GM23338 (cell line): Measurements from ENCODE around the gene EYA3. TPM values are rescaled to one million over a fixed set of nuclear protein-coding genes. Genes with fewer than 3 reads are reported as not detected.

Experiments
- ATAC-seq: fragments of 200-7000 bp; cut with Tn5 transposase; 3 replicates; pipeline ENCODE4 v1.9.1; 2020
- DNase-seq: peaks from one replicate; pipeline ENCODE4 v3.0.0-alpha.2; 2015; ENCODE audit warnings: low spot score
- H2AFZ ChIP-seq: fragments of 200-600 bp; sonication (generic); 2 replicates; pipeline ENCODE4 v1.8.0; 2016; ENCODE audit warnings: antibody characterized with exemption, mild to moderate bottlenecking, moderate library complexity
- H3F3A ChIP-seq: fragments of 200-600 bp; sonication (generic); replicated peaks from 2 replicates; pipeline ENCODE4 v1.8.0; 2017; ENCODE audit warnings: antibody characterized with exemption, mixed run types, low read depth
- H3K27ac ChIP-seq: fragments of 200-600 bp; sonication (generic); 2 replicates; pipeline ENCODE4 v1.6.1; 2016; ENCODE audit warnings: low read depth
- H3K27me3 ChIP-seq: fragments of 200-600 bp; sonication (generic); 2 replicates; pipeline ENCODE4 v1.8.0; 2016; ENCODE audit warnings: mild to moderate bottlenecking, mixed run types, moderate library complexity; ENCODE audit not compliant: insufficient read depth
- H3K36me3 ChIP-seq: fragments of 200-600 bp; sonication (generic); 2 replicates; pipeline ENCODE4 v1.8.0; 2016; ENCODE audit warnings: mild to moderate bottlenecking; ENCODE audit not compliant: insufficient read depth
- H3K4me1 ChIP-seq: fragments of 200-600 bp; sonication (generic); 2 replicates; pipeline ENCODE4 v1.8.0; 2016; ENCODE audit warnings: mild to moderate bottlenecking, moderate library complexity; ENCODE audit not compliant: insufficient read depth
- H3K4me2 ChIP-seq: fragments of 200-600 bp; sonication (generic); 2 replicates; pipeline ENCODE4 v1.7.1; 2017; ENCODE audit warnings: mixed run types
- H3K4me3 ChIP-seq: fragments of 200-600 bp; sonication (generic); 2 replicates; pipeline ENCODE4 v1.6.1; 2016; ENCODE audit warnings: mixed run types
- H3K79me2 ChIP-seq: fragments of 200-600 bp; sonication (generic); replicated peaks from 2 replicates; pipeline ENCODE4 v1.8.0; 2017; ENCODE audit warnings: mild to moderate bottlenecking; ENCODE audit not compliant: insufficient read depth
- H3K9me2 ChIP-seq: fragments of 200-600 bp; sonication (generic); 2 replicates; pipeline ENCODE4 v1.8.0; 2017; ENCODE audit not compliant: insufficient read depth
- H4K20me1 ChIP-seq: fragments of 200-600 bp; sonication (generic); replicated peaks from 2 replicates; pipeline ENCODE4 v1.8.0; 2017; ENCODE audit warnings: mild to moderate bottlenecking; ENCODE audit not compliant: insufficient read depth
- H3K27ac Mint-ChIP-seq: 2 replicates; pipeline ENCODE4 v1.8.0; 2020; ENCODE audit warnings: inconsistent platforms, mild to moderate bottlenecking, moderate library complexity, mixed read lengths
- H3K27me3 Mint-ChIP-seq: 3 replicates; pipeline ENCODE4 v1.8.0; 2022; ENCODE audit warnings: low read depth, mild to moderate bottlenecking, moderate library complexity, mixed read lengths, inconsistent platforms; ENCODE audit not compliant: insufficient read depth, poor library complexity
- H3K36me3 Mint-ChIP-seq: 3 replicates; pipeline ENCODE4 v1.8.0; 2021; ENCODE audit warnings: low read depth, mild to moderate bottlenecking, inconsistent platforms, moderate library complexity, mixed read lengths
- H3K4me1 Mint-ChIP-seq: 3 replicates; pipeline ENCODE4 v1.8.0; 2020; ENCODE audit warnings: mild to moderate bottlenecking, inconsistent platforms, mixed read lengths
- H3K4me3 Mint-ChIP-seq: 3 replicates; pipeline ENCODE4 v1.8.0; 2021; ENCODE audit warnings: moderate library complexity, mild to moderate bottlenecking, inconsistent platforms, mixed read lengths
- H3K9me3 Mint-ChIP-seq: 3 replicates; pipeline ENCODE4 v1.8.0; 2020; ENCODE audit warnings: moderate library complexity, mild to moderate bottlenecking, inconsistent platforms, mixed read lengths
- CREB1 ChIP-seq: fragments of 250-450 bp; sonication (Bioruptor Pico); IDR thresholded peaks from 2 replicates; pipeline ENCODE4 v1.5.0; 2020; ENCODE audit warnings: low read depth, mild to moderate bottlenecking, moderate library complexity
- EZH2 ChIP-seq: fragments of 200-600 bp; sonication (generic); IDR thresholded peaks from one replicate; pipeline ENCODE4 v1.8.0; 2017; ENCODE audit warnings: antibody characterized with exemption, mild to moderate bottlenecking, low read depth; ENCODE audit not compliant: unreplicated experiment
- EZH2phosphoT487 ChIP-seq: fragments of 200-600 bp; sonication (generic); IDR thresholded peaks from one replicate; pipeline ENCODE4 v1.8.1; 2018; ENCODE audit warnings: antibody characterized with exemption; ENCODE audit not compliant: unreplicated experiment
- JUNB ChIP-seq: IDR thresholded peaks from one replicate; pipeline ENCODE4 v1.6.1; 2016; ENCODE audit warnings: antibody characterized with exemption; ENCODE audit not compliant: unreplicated experiment
- NANOG ChIP-seq: IDR thresholded peaks from 2 replicates; pipeline ENCODE4 v1.6.1; 2016; ENCODE audit warnings: antibody characterized with exemption, borderline replicate concordance
- POLR2AphosphoS5 ChIP-seq: IDR thresholded peaks from 2 replicates; pipeline ENCODE4 v1.6.1; 2016; ENCODE audit warnings: antibody characterized with exemption, low read depth
- STAT1 ChIP-seq: IDR thresholded peaks from one replicate; pipeline ENCODE4 v1.6.1; 2016; ENCODE audit warnings: antibody characterized with exemption; ENCODE audit not compliant: unreplicated experiment
- ZNF114 ChIP-seq: fragments of 250-450 bp; sonication (Bioruptor Pico); IDR thresholded peaks from 2 replicates; pipeline ENCODE4 v1.5.0; 2020; ENCODE audit warnings: mild to moderate bottlenecking, moderate library complexity
- ZNF331 ChIP-seq: fragments of 250-450 bp; sonication (Bioruptor Pico); IDR thresholded peaks from 2 replicates; pipeline ENCODE4 v1.5.0; 2020; ENCODE audit warnings: low read depth, mild to moderate bottlenecking, moderate library complexity
- polyA plus RNA-seq: library from polyadenylated mRNA; unstranded; fragments of >200 nt; fragmentation: Nextera tagmentation; extraction: Ambion mirVana; gene quantifications from 2 replicates; pipeline ENCODE4 v1.2.1, GENCODE V29; 2016
- total RNA-seq: library from RNA; depleted of rRNA; stranded (reverse); fragments of >200 nt; shearing (Covaris generic); gene quantifications from 2 replicates; pipeline ENCODE4 v1.2.3, GENCODE V29; 2014
- TF ChIP-seq, protein P1 (sequence below): IDR thresholded peaks from one replicate; pipeline ENCODE4 v1.6.1; 2018; ENCODE audit warnings: antibody characterized with exemption; ENCODE audit not compliant: unreplicated experiment

Gene EYA3
- total and polyA plus RNA-seq, 2 experiments from 2014 or later: 12.5 to 33.6 TPM

DNA sequence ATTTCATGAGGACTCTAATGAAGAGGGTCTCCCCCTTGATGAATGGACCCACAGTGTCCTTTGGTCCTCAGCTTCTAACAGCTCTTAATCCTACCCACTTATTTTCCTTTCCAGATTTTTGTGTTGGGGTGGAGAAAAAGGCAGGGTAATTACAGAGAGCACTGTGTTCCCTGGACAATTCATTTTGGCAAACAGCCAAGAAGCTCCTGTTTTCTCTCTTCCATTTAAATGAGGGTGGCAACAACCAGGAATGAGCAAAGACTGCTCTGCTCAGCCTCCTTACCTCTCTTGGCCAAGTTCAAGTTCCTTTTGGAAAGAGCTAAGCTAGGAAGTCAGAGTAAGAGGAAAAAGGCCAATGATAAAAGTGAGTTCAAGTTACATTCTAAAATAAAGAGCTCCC, 116.7 kb downstream of the EYA3 start:
- H3K4me1 Mint-ChIP-seq: no peaks in the 10 kb centered on the region
- Histone ChIP-seq H3K4me2 (no peak overlapping the region), H3K36me3 (no peaks in the 10 kb centered on the region; the same call in 1 of the 2 replicates), H3F3A (no peaks in the 10 kb centered on the region), H2AFZ (no peak overlapping the region), H3K9me2 (no peaks in the 10 kb centered on the region), H3K27me3 (no peaks in the 10 kb centered on the region), H3K79me2 (no peaks in the 10 kb centered on the region), H4K20me1 (0 out of 2 replicates have a peak, but pooled peaks cover 4% of the 10 kb centered on the region), H3K27ac (no peak overlapping the region), H3K4me3 (no peak overlapping the region), H3K4me1 (no peaks in the 10 kb centered on the region)
- H3K27ac Mint-ChIP-seq: no peak overlapping the region
- H3K27me3 Mint-ChIP-seq: peaks cover 4% of the 10 kb centered on the region
- TF ChIP-seq JUNB (no peak), EZH2 (no peak), CREB1 (CRISPR knock-in tag) (no peak), POLR2AphosphoS5 (no peak), NANOG (no peak), EZH2phosphoT487 (no peak), ZNF331 (CRISPR knock-in tag) (no peak)
- TF ChIP-seq, protein P1, sequence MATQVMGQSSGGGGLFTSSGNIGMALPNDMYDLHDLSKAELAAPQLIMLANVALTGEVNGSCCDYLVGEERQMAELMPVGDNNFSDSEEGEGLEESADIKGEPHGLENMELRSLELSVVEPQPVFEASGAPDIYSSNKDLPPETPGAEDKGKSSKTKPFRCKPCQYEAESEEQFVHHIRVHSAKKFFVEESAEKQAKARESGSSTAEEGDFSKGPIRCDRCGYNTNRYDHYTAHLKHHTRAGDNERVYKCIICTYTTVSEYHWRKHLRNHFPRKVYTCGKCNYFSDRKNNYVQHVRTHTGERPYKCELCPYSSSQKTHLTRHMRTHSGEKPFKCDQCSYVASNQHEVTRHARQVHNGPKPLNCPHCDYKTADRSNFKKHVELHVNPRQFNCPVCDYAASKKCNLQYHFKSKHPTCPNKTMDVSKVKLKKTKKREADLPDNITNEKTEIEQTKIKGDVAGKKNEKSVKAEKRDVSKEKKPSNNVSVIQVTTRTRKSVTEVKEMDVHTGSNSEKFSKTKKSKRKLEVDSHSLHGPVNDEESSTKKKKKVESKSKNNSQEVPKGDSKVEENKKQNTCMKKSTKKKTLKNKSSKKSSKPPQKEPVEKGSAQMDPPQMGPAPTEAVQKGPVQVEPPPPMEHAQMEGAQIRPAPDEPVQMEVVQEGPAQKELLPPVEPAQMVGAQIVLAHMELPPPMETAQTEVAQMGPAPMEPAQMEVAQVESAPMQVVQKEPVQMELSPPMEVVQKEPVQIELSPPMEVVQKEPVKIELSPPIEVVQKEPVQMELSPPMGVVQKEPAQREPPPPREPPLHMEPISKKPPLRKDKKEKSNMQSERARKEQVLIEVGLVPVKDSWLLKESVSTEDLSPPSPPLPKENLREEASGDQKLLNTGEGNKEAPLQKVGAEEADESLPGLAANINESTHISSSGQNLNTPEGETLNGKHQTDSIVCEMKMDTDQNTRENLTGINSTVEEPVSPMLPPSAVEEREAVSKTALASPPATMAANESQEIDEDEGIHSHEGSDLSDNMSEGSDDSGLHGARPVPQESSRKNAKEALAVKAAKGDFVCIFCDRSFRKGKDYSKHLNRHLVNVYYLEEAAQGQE: no peak
- H3K36me3 Mint-ChIP-seq: no peaks in the 10 kb centered on the region; the same call in 2 of the 3 replicates
- no peak for DNase-seq
- no peaks in the 10 kb centered on the region for H3K9me3 Mint-ChIP-seq
- no peak overlapping the region for H3K4me3 Mint-ChIP-seq
- no peak for ATAC-seq

DNA sequence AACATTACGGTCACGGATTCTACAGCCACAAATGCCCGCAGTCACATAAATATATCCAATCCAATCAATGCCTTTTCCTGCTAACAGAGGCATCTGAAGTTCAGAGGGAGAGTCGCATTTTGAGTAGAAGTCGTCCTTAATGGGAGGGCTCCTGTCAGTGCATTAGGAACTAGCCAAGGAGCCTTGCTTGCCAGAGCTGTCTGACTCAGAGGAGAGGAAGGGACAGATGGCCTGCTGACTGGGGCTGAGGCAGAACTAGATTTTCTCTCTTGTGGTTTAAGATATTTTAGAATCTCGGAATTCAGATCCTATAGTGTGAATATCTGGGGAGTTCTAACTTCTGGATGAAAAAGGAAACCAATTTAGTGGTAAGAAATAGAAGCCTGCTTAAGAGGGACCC, 118.0 kb downstream of the EYA3 start:
- no peaks in the 10 kb centered on the region for H3F3A ChIP-seq
- no peak overlapping the region for H2AFZ ChIP-seq
- Mint-ChIP-seq H3K4me1 (no peaks in the 10 kb centered on the region), H3K9me3 (no peaks in the 10 kb centered on the region), H3K27ac (no peak overlapping the region), H3K36me3 (peaks cover 1% of the 10 kb centered on the region; the same call in 1 of the 3 replicates), H3K27me3 (peaks cover 8% of the 10 kb centered on the region), H3K4me3 (no peak overlapping the region)
- no peaks in the 10 kb centered on the region; the same call in 1 of the 2 replicates for H3K36me3 ChIP-seq
- DNase-seq: no peak
- no peak overlapping the region for H3K4me2 ChIP-seq
- H3K4me3 ChIP-seq: no peak overlapping the region
- no peak overlapping the region for H3K27ac ChIP-seq
- H3K9me2 ChIP-seq: no peaks in the 10 kb centered on the region
- ATAC-seq: no peak
- no peaks in the 10 kb centered on the region for H3K79me2 ChIP-seq
- no peaks in the 10 kb centered on the region for H3K27me3 ChIP-seq
- 0 out of 2 replicates have a peak, but pooled peaks cover 4% of the 10 kb centered on the region for H4K20me1 ChIP-seq
- no peaks in the 10 kb centered on the region for H3K4me1 ChIP-seq
- TF ChIP-seq NANOG (no peak), ZNF114 (CRISPR knock-in tag) (no peak), STAT1 (no peak), JUNB (no peak), ZNF331 (CRISPR knock-in tag) (no peak)
- TF ChIP-seq, protein P1: no peak
